ENCODE results near the gene MYO5C. TPM values are rescaled to one million over a fixed set of nuclear protein-coding genes. Genes with fewer than 3 reads are reported as not detected.

The MYO5C gene
- total RNA-seq, 1 donor from 2014 or later = 16.9 TPM

- H3K4me3 ChIP-seq (ENCODE audit: low read depth, low read length) = no peak overlapping the region
- TF ChIP-seq, protein P1, sequence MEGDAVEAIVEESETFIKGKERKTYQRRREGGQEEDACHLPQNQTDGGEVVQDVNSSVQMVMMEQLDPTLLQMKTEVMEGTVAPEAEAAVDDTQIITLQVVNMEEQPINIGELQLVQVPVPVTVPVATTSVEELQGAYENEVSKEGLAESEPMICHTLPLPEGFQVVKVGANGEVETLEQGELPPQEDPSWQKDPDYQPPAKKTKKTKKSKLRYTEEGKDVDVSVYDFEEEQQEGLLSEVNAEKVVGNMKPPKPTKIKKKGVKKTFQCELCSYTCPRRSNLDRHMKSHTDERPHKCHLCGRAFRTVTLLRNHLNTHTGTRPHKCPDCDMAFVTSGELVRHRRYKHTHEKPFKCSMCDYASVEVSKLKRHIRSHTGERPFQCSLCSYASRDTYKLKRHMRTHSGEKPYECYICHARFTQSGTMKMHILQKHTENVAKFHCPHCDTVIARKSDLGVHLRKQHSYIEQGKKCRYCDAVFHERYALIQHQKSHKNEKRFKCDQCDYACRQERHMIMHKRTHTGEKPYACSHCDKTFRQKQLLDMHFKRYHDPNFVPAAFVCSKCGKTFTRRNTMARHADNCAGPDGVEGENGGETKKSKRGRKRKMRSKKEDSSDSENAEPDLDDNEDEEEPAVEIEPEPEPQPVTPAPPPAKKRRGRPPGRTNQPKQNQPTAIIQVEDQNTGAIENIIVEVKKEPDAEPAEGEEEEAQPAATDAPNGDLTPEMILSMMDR (conservative IDR thresholded peaks at IDR 0.05; ENCODE audit: low read depth, low read length) = no peak
- DNase-seq (ENCODE audit: low read depth) = no peak
These were observed 133.3 kb downstream of the MYO5C start for GRCh38 chr15:52162260-52162659.

- DNase-seq (ENCODE audit: low read depth) = no peak
- TF ChIP-seq, protein P1 (conservative IDR thresholded peaks at IDR 0.05; ENCODE audit: low read depth, low read length) = no peak
- H3K4me3 ChIP-seq (ENCODE audit: low read depth, low read length) = no peak overlapping the region
These were observed 134.1 kb downstream of the MYO5C start for GRCh38 chr15:52161406-52161966.

DNA sequence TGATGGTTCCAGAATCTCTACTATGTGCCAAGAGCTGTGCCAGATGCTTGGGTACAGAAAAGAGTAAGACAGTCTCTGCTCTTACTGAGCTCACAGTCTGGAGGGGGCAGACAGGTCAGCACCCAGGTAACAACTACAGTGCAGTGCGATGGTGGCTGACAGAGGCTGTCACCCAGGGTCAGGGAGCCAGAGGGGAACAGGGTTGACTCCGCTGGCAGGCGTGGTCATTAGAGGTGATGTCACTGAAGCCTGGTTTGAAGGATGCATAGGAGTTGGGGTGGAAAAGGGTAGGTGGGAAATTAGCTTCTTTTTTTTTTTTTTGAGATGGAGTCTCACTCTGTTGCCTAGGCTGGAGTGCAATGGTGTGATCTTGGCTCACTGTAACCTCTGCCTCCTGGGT lies 136.0 kb downstream of the MYO5C start:
- DNase-seq (ENCODE audit: low read depth) = no peak
- TF ChIP-seq, protein P1 (conservative IDR thresholded peaks at IDR 0.05; ENCODE audit: low read depth, low read length) = no peak
- no peak overlapping the region for H3K4me3 ChIP-seq (ENCODE audit: low read depth, low read length)

GRCh38 chr15:52158084-52158765 lies 137.4 kb downstream of the MYO5C start:
- TF ChIP-seq, protein P1 (conservative IDR thresholded peaks at IDR 0.05; ENCODE audit: low read depth, low read length) = no peak
- H3K4me3 ChIP-seq (ENCODE audit: low read depth, low read length) = no peak overlapping the region
- DNase-seq (ENCODE audit: low read depth) = no peak

DNA sequence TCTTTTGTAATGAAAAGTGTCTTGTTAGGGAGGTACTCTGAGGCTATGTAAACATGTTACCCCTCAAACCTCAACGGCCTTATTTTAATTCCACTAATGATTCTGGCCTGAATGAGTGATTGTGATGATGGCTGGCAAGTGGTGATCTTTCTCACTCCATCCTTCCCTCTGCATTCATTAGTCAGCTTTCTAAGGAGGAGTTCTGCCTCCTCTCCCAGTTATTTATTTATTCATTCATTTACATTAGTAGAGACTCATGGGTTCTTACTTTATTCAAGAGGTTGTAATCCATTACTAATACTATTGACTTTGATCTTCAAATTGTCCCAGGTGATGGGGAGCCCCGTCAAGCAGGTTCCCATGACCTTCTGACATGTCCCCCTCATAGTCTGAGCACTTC lies 139.7 kb downstream of the MYO5C start:
- no peak for DNase-seq (ENCODE audit: low read depth)
- no peak overlapping the region for H3K4me3 ChIP-seq (ENCODE audit: low read depth, low read length)
- TF ChIP-seq, protein P1 (conservative IDR thresholded peaks at IDR 0.05; ENCODE audit: low read depth, low read length) = no peak

DNA sequence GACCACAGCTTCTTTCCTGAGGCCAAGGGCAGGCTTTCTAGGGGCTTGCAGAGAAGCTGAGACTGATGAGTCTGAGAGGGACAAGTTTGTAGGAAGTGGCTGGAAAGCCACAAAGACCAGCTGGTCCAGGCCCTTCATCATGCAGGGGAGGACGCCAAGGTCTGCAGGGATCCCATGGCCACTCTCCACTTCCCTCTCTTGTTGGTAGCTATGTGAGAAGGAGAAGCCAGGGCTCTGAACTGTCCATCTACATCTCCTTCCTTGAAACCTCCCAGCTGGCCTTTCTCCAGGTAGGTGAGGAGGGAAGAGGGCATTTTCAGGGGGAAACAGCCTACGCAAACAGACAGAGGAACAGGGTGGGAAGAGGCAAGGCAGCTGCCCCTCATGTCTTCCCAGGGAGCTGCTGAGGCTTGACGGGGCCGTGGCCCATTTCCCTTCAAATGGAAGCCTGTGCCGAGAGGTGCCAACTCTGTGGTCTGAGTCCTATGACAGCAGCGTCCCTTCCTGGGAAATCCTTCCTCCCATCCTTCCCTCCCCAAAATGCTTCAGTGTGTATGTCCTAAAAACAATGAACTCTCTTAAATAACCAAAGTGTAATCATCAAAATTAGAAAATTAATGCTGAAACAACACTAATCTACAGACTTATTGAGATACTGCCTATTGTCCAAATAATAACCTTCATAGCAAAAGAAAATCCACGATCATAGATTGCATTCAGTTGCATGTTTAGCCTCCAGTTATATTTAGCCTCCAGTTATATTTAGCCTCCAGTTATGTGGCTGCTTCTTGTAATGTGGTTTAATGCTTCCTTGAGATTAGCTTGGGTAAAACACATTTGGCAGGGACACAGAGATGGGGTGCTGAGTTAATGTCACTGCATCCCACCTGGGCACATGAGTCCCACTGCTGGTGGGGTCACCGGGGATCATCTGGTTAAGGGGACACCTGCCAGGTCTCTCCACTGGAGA lies 140.4 kb downstream of the MYO5C start:
- TF ChIP-seq, protein P1 (conservative IDR thresholded peaks at IDR 0.05; ENCODE audit: low read depth, low read length) = no peak
- H3K4me3 ChIP-seq (ENCODE audit: low read depth, low read length) = no peak overlapping the region
- no peak for DNase-seq (ENCODE audit: low read depth)
